GM13976 (cell line): Measurements from ENCODE around the gene ALAD.
A peak's percentile ranks its signal among the peaks of the same experiment; 100 is the strongest.

Source experiments
- DNase-seq: peaks from one replicate; pipeline ENCODE4 v3.0.0; 2012; ENCODE audit warnings: low spot score
- in situ Hi-C: fragments of 300-500 bp; cut with MboI; formaldehyde crosslinking; loops from one replicate; pipeline ENCODE4 v1.12.0; 2022; ENCODE audit warnings: low sequenced_read_pairs, mixed read lengths, inconsistent platforms; ENCODE audit not compliant: unreplicated experiment
- TF ChIP-seq, protein P1 (sequence below): IDR thresholded peaks from 2 replicates; pipeline ENCODE4 v1.5.1; 2012; ENCODE audit warnings: borderline replicate concordance, mild to moderate bottlenecking; ENCODE audit not compliant: insufficient read depth; ENCODE audit errors: extremely low read depth, missing control alignments, control extremely low read depth

Gene ALAD

DNA sequence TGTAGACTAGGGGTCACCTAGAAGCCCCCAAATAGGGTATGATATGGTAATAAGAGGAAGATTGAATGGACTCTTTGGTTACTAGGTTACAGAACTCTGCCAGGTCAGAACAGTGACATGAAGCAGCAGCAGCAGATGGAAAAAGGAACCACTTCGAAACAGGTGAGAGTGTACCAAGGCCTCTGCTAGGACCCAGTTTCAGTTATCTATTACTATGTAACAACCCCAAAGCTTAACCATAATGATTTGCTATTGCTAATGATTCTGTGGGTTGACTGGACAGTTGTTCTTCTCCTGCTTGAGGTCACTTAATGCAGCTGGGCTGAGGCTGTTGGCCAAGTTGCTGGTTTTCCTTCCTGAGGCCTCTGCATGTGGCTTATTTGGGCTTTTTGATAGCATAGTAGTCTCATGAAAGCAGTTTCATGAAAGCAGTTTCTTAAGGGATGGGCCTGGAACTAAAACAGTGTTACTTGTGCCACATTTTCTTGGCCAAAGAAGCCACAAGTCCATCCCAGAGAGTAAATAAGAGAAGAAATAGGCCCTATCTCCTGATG is 27.1 kb upstream of the ALAD start:
- no peak for DNase-seq
- in situ Hi-C loops = no loop called here
- TF ChIP-seq, protein P1, sequence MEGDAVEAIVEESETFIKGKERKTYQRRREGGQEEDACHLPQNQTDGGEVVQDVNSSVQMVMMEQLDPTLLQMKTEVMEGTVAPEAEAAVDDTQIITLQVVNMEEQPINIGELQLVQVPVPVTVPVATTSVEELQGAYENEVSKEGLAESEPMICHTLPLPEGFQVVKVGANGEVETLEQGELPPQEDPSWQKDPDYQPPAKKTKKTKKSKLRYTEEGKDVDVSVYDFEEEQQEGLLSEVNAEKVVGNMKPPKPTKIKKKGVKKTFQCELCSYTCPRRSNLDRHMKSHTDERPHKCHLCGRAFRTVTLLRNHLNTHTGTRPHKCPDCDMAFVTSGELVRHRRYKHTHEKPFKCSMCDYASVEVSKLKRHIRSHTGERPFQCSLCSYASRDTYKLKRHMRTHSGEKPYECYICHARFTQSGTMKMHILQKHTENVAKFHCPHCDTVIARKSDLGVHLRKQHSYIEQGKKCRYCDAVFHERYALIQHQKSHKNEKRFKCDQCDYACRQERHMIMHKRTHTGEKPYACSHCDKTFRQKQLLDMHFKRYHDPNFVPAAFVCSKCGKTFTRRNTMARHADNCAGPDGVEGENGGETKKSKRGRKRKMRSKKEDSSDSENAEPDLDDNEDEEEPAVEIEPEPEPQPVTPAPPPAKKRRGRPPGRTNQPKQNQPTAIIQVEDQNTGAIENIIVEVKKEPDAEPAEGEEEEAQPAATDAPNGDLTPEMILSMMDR = no peak

DNA sequence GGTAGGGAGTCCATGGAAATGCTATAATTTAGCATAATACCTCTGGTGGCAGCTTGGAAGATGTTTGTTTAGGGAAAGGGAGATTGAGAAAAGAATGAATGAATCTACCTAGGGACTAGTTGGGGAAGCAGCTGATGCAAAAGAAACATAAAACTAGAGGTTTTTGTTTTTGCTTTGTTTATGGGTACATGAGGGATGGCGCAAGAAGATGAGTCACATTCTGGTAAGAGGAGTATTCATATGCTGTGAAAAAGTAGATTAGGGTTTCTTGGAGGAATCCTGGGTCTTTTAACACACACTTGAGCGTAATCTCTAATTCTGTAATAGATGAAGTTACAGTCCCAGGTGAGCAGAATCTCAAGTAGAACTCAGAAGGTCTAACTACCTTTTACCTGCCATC is 26.5 kb upstream of the ALAD start:
- TF ChIP-seq, protein P1 = no peak
- in situ Hi-C loops = no loop called here
- no peak for DNase-seq

DNA sequence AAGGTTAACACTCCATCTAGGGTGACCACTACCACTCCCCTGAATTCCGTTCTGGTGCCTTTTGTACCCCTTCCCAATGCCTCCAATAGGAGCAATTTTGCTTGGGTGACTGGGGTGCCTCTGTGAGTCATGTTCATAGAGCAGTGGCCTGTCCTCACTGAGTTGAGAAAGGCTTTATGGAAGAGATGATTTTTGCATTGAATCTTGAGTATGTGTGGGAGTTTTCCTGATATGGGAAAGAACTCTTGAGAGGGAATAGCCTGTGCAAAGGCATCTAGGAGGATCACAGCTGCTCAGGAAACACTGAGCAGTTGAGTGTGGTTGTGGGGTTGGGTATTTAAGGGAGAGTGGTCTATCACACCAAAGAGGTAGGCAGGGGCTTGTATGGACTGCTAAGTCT is 25.6 kb upstream of the ALAD start:
- TF ChIP-seq, protein P1 = no peak
- no peak for DNase-seq
- in situ Hi-C loops = no loop called here

DNA sequence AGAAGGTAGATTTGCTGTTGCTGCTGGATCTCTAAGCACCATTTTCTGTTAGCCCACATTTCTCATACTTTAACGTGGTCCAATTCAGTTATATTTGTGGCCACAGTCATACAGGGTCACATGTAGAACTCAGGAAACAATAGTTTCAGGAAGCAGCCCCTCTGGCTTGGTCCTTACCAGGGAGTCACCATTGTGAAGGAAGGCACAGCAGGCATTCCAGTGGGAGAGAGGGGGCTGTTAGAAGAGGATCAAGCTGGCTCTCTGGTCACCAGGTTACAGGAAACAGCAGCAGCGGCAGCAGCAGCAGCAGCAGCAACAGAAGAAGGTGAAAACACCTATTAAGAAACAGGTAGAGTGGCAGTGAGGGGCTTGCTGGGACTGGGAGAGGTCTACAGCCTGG is 24.0 kb upstream of the ALAD start:
- TF ChIP-seq, protein P1 = no peak
- in situ Hi-C loops = no loop called here
- no peak for DNase-seq

DNA sequence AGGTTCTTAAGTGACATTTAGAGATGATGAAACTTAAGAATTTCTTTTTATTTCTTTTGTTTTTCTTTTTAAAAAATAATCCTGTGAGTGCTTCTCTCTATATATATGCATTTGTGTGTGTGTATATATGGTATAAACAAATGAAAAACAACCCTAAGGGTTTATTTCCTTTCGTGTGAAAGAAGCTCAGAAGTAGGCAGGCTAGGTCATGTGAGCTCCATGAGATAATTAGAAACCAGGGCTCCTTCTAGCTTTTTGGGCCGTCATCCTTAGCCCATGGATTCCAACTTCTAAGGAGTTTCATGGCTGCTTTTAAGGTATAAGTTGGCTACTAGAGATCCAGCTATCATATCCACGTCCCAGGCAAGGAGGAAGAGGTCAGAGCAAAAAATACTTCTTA is 20.6 kb upstream of the ALAD start:
- in situ Hi-C loops = no loop called here
- TF ChIP-seq, protein P1 = no peak

DNA sequence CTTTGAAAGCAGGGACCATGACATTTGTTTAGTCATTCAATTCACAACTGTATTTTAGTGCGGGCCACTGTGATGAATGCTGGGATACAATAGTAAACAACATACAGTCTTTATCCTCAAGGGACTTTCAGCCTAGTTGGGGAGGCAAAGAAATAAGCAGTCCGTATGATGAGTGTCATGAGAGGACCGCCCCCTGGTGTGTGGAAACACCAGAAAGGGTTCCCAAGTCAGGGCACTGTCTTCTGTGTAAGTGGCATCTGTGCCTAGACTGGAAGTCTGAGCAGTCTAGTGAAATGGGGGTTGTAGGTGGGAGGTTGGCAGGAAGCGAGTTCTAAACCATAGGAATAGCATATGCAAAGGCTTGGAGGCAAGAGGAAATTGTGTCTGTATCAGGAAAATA is 16.3 kb upstream of the ALAD start:
- in situ Hi-C loops = no loop called here
- DNase-seq = no peak
- TF ChIP-seq, protein P1 = no peak

More for the DNA sequence above, 20.6 kb upstream of the ALAD start:
- no peak for DNase-seq

DNA sequence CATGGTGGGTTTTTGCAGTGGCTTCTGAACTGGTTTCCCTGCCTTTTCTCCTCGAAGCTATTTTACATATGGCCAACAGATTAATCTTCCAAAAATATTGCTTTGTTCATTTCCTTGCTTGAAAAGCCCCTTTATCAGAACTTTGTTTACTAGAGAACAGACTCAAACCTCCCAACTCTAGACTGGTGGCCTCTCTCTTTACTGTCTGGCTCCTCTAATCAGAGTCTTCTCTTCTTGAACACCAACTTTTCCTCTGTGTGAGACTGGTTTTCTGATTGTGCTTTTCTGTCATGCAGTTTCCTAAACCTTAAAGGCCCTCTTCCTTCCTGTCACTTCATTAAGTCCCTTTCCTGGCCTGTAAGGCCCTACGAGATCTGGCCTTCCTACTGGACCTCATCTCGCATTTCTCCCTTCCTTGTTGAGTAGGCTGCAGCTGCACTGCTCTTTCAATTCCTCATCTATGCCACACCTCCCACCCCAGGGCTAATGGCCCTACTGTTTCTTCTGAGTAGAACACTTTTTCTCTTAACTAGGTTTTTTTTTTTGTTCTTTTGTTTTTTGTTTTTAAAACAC is 15.2 kb upstream of the ALAD start:
- TF ChIP-seq, protein P1 = no peak
- in situ Hi-C loops = no loop called here
- DNase-seq = peak; percentile 65
